Retina (tissue), 1 donor: ENCODE measurements around the gene FRMD4A.
A peak's percentile ranks its signal among the peaks of the same experiment; 100 is the strongest.

Source experiments
- DNase-seq: peaks from one replicate; pipeline ENCODE4 v3.0.0-alpha.2; 2016

Gene FRMD4A

DNA sequence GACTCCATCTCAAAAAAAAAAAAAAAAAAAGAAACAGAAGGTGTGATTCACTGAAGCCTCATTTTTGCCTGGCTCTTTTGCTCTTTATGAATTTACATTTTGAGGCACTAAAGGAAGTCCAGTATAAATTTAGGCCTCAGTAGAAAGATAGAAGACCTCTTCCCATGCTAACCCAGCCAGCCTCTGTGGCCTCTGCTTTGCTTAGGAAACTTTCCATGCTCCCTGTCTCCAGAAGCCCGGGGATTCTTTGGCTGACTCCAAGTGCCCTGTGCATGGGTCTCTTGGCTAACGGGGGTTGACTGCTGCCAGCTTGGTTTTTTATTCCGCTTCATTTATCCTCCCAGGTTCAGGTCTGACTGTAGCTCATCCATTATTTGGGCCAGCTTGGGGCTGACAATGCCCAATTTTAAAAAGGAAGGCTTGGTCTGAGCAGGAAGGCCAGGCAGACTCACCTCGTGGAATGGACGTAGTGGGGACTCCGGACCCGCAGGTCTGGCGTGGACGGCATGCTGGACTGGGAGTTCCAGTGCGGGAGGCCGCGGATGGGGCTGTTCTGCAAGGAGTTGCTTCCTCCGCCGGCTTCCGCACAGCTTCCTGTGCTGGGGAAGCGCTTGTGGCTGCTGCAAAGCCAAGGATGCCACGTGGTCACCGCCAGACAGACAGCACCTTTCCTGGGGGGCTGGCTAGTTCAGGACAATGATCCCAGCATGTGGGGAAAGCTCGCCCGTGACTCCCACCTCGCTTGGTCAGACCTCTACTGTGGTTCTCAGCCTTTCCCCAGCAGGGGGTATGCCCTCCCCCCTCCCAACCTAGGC, 671.6 kb downstream of the FRMD4A start:
- peak; percentile 44 for DNase-seq

DNA sequence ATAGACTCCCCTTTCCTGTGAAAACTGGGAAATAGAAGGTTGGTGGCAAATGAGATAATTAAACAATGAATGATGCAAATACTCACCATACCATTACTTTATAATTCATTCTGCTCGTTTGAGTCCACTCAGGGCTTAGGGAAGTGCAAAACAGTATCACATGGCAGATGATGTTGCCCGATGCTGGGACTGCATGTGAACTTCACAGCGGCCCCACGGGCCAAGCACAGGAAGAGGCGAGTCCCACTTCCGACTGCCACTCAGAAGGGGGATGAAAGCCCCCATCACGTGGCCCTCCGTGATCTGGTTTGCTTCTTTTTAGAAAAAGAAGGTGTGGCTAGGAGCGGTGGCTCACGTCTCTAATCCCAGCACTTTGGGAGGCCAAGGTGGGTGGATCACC, 672.5 kb downstream of the FRMD4A start:
- DNase-seq, result no peak

DNA sequence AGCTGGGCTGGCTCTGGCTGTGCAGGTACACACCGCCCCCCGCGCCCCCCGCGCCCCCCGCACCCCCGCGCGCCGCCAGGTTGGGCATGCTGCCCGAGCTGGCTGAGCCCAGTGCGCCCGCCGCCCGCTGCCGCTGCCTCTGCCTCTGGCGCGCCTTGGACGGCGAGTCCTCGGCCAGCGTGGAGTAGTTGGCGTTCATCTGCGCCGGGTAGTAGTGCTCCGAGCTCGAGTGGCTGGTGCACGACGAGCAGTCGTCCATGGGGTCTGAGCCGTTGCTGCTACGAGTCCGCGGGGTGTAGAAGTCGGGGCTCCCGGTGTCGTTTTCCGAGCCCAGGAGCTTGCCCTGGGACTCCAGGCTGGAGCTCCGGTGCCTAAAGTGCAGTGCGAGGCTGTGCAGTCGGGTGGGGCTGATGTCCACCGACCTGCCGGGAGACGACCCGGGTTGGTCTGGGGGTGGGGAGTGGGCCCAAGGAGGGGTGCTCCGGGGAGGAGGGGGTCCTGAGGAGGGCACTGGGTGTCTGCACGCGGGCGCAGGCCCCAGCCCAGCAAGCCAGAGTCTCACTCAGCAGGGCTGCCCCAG, 673.5 kb downstream of the FRMD4A start:
- DNase-seq, result no peak

GRCh38 chr10:13656337-13657100, 674.2 kb downstream of the FRMD4A start:
- no peak for DNase-seq

DNA sequence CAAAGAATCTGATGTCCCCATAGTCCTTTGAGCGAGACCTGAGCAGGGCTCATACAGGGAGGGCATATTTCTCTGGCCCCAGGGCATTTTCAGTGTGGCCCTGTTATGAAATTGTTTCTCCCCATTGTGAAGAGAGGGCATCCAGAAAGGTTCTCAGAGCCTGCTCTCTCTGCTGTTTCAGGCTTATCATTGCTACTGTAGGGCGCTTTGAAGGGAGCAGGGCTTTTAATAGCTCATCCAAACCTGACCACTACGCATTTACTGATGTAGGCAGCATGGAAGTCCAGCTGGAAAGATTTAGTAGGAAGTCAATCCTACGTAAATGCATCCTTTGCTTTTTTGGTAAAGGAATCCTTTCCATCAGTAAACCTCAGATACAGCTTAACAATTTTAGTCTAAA, 675.9 kb downstream of the FRMD4A start:
- DNase-seq, result no peak

DNA sequence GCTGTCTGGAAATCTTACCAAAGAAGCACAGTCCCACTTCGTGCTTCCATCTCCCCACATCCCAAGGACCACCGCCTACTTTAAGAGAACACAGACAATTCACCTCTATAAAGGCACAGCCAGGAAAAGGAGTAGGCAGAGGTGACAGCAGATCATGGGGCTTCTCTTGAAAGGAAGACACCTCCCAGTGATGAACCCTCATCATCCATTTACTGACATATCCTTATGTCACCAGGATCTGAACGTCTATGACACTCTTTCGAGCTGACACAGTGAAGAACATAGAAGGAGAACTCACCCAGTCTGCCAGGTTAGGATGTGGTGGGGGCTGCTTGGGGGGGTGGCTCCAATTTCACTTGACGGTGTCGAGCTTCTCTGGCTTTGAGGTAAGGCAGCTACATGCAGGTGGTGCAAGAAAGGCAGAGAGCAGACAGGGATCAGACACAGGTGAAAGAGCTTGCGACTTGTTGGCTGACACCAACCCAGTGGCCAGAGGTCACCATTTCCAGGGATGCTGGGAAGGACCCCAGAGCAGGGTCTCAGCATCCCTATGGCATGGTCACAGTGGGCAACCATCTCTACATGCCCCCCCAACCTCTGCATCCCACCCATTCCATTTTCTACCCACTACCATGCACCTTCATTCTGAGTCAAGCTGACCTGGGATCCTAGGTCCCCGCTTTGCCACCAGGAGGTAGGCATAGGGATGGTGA, 676.5 kb downstream of the FRMD4A start:
- DNase-seq, result no peak

- DNase-seq, result no peak
Measured at GRCh38 chr10:13652860-13653259, 677.9 kb downstream of the FRMD4A start.

DNA sequence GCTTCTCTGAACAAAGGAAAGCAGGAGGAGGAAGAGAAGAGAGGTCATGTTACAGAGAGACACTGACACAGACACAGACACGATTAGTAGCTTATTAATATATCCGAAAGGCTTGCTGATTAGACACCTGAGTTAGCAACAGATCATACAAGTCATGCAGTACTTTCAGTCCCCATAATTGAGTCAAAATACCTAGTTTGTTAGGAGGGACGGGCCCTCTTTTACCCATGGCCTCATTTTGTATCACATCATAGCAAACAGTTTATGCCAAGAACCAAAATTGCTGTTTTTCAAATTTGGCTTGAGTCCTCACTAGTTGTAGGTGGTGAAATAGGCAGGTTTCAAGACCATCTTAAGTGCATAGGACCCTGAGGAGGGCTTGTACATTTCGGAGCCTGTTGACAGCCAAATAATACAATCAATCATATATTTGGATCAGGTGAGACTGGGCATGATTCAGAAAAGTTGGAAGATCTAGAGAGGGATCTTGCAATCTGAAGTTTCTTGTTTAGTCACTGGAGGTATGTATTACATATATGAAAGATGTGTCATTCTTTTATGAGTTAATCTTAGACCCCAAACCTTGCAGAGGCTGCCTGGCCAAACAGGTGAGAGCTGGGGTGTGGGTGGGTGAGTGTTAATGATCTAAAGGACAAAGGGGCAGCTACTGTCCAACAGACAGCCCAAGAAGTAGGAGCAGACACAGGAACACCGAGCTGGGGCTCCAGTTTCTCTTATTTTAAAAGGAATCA, 678.6 kb downstream of the FRMD4A start:
- DNase-seq, result no peak

DNA sequence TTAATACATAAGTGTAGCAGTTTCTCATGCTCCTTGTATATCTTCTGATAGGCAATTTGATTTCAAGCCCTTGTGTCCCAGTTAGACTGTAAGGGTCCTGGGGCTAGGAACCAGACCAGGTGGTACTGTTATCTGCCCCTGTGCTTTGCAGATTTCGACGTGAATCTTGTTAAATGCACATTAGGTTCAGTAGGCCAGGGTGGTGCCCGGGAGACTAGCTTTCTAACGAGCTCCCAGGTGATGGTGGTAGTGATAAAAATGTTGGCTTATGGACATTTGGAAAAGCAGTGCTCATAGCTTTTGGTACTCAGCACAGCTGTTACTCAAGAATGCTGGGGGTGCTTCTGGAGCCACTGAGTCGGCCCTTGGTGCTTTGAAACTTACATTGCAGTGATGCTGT, 679.8 kb downstream of the FRMD4A start:
- DNase-seq, result no peak

- no peak for DNase-seq
Measured at GRCh38 chr10:13649844-13650520, 680.7 kb downstream of the FRMD4A start.

DNA sequence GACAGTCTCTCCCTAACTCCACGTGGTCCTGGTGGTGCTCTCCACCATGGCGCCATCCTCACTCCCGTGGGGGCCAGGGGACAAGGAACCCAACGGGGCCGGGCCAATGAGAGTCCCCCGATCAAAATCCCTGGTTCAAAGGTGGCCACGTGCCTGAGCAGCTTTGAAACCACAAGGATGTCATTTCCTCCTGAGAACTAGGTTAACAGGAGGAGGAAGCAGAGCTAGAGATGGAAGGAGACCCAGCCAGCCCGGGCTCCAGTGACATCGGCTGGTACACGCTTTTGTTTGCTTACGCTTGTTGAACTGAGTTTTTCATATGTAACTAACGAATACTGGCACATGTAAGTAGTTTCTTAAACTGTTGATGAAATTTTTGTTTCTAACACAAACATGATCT, 682.3 kb downstream of the FRMD4A start:
- DNase-seq, result peak; percentile 26

- no peak for DNase-seq
Measured at GRCh38 chr10:13644866-13645265, 685.9 kb downstream of the FRMD4A start.

GRCh38 chr10:13643016-13643415, 687.7 kb downstream of the FRMD4A start:
- DNase-seq, result no peak

GRCh38 chr10:13642293-13642692, 688.4 kb downstream of the FRMD4A start:
- DNase-seq, result no peak

- DNase-seq, result no peak
Measured at GRCh38 chr10:13637894-13638293, 692.8 kb downstream of the FRMD4A start.

DNA sequence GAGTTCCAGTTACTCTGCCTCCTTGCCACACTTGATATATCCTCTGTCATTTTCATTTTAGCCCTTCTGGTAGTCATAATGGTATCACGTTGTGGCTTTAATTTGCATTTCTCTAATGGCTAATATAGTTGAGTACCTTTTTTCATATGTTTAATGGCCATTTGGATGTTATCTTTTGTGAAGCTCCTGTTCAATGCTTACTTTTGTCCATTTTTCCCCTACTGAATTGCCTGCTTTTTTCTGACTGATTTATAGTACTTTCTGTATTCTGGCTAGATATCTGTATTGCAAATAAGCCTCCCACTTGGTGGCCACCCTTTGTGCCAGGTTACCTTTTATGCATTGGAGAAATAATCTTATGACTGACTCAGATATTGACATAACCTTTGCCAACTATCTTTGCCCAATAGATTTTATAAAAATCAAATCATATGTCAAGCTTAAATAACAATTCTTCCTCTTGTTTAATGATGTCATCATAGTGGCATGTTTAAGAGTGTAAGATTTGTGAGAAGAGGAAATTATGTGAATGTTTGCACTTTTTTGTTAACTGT, 693.3 kb downstream of the FRMD4A start:
- DNase-seq, result no peak

- no peak for DNase-seq
Measured at GRCh38 chr10:13636776-13637175, 693.9 kb downstream of the FRMD4A start.

DNA sequence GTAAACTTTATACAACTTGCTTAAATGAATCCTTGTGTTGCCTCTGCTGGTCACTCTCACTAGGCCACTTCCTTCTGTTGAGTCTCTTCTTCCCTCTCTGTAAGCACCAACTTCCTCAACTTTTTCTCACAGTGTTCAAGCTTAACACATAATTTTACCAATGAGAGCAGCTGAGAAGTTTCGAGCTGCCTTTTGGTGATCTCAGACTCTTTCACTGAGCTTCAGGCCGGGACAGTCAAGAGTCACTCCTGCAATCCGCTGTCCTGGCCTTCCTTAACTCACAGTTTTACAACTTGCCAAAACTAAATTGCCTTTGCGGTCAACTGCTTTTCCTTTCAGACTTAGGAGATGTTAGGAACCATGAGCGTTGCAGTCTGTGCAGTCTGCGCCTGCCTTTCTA, 696.5 kb downstream of the FRMD4A start:
- DNase-seq, result no peak

- no peak for DNase-seq
Measured at GRCh38 chr10:13633689-13634088, 697.0 kb downstream of the FRMD4A start.

DNA sequence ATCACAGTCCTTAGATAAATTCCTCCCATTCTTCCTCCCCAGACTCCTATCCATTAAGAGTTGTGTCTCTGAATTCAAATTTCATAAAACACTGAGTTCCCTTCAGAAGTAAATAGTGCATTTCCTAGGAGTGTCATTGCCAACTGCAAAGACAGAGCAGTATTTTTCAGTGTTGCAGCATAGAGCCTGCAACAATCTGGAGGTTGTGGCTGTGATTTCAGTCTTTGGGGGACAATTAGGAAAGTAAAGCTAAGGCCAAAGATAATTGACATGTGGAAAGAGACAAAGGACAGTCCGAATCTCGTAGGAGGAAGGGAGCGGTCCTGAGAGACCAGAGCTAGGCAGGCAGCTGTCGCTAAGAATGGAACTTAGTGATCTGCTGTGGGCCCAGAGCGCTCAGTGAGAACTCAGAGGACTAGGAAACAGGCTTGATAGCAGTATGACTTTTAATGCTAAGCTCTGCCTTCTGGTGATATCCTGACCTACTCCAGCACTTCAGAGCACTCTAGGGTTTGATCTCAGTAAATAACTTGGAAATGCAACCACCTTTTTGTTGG, 697.8 kb downstream of the FRMD4A start:
- no peak for DNase-seq

DNA sequence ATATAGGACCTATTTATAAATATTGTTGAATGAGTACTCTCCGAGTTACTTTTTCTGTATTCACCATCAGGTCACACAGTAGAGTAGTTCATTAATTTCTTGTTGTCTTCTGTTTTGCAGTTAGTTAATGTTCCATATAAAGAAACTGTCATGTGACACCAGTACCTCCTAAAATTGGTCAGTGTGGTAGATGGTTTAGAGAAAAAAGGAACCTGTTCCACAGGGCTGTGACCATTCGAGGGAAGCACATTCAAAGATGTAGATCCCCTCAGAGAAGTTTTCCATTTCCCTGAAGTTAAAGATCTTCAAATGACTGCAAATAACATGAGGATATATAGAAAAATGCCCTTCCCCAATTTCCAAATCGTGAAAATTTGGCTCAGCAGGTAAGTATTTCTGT, 698.3 kb downstream of the FRMD4A start:
- DNase-seq, result no peak
